ENCODE data around the gene ZNF76.

The ZNF76 gene

GRCh38 chr6:35280903-35281302 lies 21.4 kb downstream of the ZNF76 start:
- no peak overlapping the region for H2AFZ ChIP-seq (ENCODE audit: low read depth, low read length)
- no peaks in the 10 kb centered on the region for H3K36me3 ChIP-seq (replicated peaks; ENCODE audit: low read depth, low read length)

GRCh38 chr6:35282472-35282871 lies 22.9 kb downstream of the ZNF76 start:
- H3K27me3 ChIP-seq (ENCODE audit: low read depth, low read length) = no peaks in the 10 kb centered on the region
- no peaks in the 10 kb centered on the region for H3K36me3 ChIP-seq (replicated peaks; ENCODE audit: low read depth, low read length)
- no peak overlapping the region for H3K4me3 ChIP-seq (ENCODE audit: low read length)
- H3K4me1 ChIP-seq (ENCODE audit: low read length) = no peaks in the 10 kb centered on the region
- H3K79me2 ChIP-seq (ENCODE audit: low read length) = no peaks in the 10 kb centered on the region
- H3K9me3 ChIP-seq (ENCODE audit: insufficient read depth, low read length) = no peaks in the 10 kb centered on the region
- no peaks in the 10 kb centered on the region for H4K20me1 ChIP-seq (ENCODE audit: insufficient read depth, low read length)
- H2AFZ ChIP-seq (ENCODE audit: low read depth, low read length) = no peak overlapping the region
- H3K4me2 ChIP-seq (ENCODE audit: low read length) = no peak overlapping the region
- no peak for TF ChIP-seq CTCF (IDR thresholded peaks at IDR 0.05; ENCODE audit: low read depth, low read length)
- TF ChIP-seq EZH2phosphoT487 (IDR thresholded peaks at IDR 0.05; ENCODE audit: low read depth) = no peak
- no peak overlapping the region for H3K9ac ChIP-seq (ENCODE audit: low read length)
- no peak overlapping the region for H3K27ac ChIP-seq (ENCODE audit: low read length)

More at GRCh38 chr6:35280903-35281302, 21.4 kb downstream of the ZNF76 start:
- Histone ChIP-seq H4K20me1 (ENCODE audit: insufficient read depth, low read length) (no peaks in the 10 kb centered on the region), H3K79me2 (ENCODE audit: low read length) (no peaks in the 10 kb centered on the region), H3K4me1 (ENCODE audit: low read length) (no peaks in the 10 kb centered on the region), H3K9me3 (ENCODE audit: insufficient read depth, low read length) (no peaks in the 10 kb centered on the region), H3K27me3 (ENCODE audit: low read depth, low read length) (no peaks in the 10 kb centered on the region), H3K4me3 (ENCODE audit: low read length) (no peak overlapping the region), H3K4me2 (ENCODE audit: low read length) (no peak overlapping the region), H3K27ac (ENCODE audit: low read length) (no peak overlapping the region), H3K9ac (ENCODE audit: low read length) (no peak overlapping the region)
- TF ChIP-seq EZH2phosphoT487 (IDR thresholded peaks at IDR 0.05; ENCODE audit: low read depth) (no peak), CTCF (IDR thresholded peaks at IDR 0.05; ENCODE audit: low read depth, low read length) (no peak)

- Histone ChIP-seq H3K4me1 (ENCODE audit: low read length) (no peaks in the 10 kb centered on the region), H3K36me3 (replicated peaks; ENCODE audit: low read depth, low read length) (no peaks in the 10 kb centered on the region), H2AFZ (ENCODE audit: low read depth, low read length) (no peak overlapping the region), H3K9ac (ENCODE audit: low read length) (no peak overlapping the region), H3K79me2 (ENCODE audit: low read length) (no peaks in the 10 kb centered on the region), H3K4me3 (ENCODE audit: low read length) (no peak overlapping the region), H3K27ac (ENCODE audit: low read length) (no peak overlapping the region), H3K27me3 (ENCODE audit: low read depth, low read length) (no peaks in the 10 kb centered on the region), H3K9me3 (ENCODE audit: insufficient read depth, low read length) (no peaks in the 10 kb centered on the region), H4K20me1 (ENCODE audit: insufficient read depth, low read length) (no peaks in the 10 kb centered on the region), H3K4me2 (ENCODE audit: low read length) (no peak overlapping the region)
- TF ChIP-seq CTCF (IDR thresholded peaks at IDR 0.05; ENCODE audit: low read depth, low read length) = no peak
- TF ChIP-seq EZH2phosphoT487 (IDR thresholded peaks at IDR 0.05; ENCODE audit: low read depth) = no peak
These were observed 23.8 kb downstream of the ZNF76 start for GRCh38 chr6:35283361-35283760.

GRCh38 chr6:35287671-35288396 lies 28.3 kb downstream of the ZNF76 start:
- Histone ChIP-seq H2AFZ (ENCODE audit: low read depth, low read length) (no peak overlapping the region), H4K20me1 (ENCODE audit: insufficient read depth, low read length) (no peaks in the 10 kb centered on the region), H3K9me3 (ENCODE audit: insufficient read depth, low read length) (no peaks in the 10 kb centered on the region), H3K27ac (ENCODE audit: low read length) (no peak overlapping the region), H3K4me3 (ENCODE audit: low read length) (no peak overlapping the region), H3K4me1 (ENCODE audit: low read length) (no peaks in the 10 kb centered on the region), H3K36me3 (replicated peaks; ENCODE audit: low read depth, low read length) (no peaks in the 10 kb centered on the region), H3K4me2 (ENCODE audit: low read length) (no peak overlapping the region), H3K9ac (ENCODE audit: low read length) (no peak overlapping the region), H3K27me3 (ENCODE audit: low read depth, low read length) (no peaks in the 10 kb centered on the region), H3K79me2 (ENCODE audit: low read length) (no peaks in the 10 kb centered on the region)
- TF ChIP-seq EZH2phosphoT487 (IDR thresholded peaks at IDR 0.05; ENCODE audit: low read depth) = no peak
- no peak for TF ChIP-seq CTCF (IDR thresholded peaks at IDR 0.05; ENCODE audit: low read depth, low read length)

Data from OCI-LY3 (cell line).